CD4-positive, alpha-beta T cell treated with Interleukin-6 for 4 hours (primary cell): Measurements from ENCODE around the gene EIF3D.
A peak's percentile ranks its signal among the peaks of the same experiment; 100 is the strongest.
"Not testable (repeated sequence)": the region's sequence is repeated elsewhere in the genome, so short reads cannot be mapped to it uniquely, and the experiment has no call there.

Experiments
- DNase-seq: peaks from one replicate; pipeline ENCODE4 v3.0.0-alpha.2; 2020; ENCODE audit warnings: mixed read lengths

EIF3D gene

DNA sequence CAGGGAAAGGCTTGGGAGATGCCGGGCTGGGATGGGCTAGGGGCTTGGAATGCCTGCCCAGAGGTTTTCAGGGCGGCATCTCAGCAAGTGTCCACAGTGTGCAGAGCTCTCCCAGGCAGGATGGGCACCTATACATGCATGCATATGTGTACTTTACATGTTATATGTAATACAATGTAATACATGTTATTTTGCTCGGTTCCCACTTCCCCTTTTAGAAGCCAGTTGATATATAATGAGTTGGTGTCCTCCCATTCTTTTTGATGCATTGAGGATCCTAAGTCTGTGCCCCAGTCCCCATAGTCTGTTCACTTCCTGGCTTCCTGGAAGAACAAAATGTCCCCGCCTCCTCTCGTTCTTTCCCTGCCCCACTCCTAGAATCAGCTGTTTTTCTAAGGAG is 20.1 kb upstream of the EIF3D start:
- no peak for DNase-seq

DNA sequence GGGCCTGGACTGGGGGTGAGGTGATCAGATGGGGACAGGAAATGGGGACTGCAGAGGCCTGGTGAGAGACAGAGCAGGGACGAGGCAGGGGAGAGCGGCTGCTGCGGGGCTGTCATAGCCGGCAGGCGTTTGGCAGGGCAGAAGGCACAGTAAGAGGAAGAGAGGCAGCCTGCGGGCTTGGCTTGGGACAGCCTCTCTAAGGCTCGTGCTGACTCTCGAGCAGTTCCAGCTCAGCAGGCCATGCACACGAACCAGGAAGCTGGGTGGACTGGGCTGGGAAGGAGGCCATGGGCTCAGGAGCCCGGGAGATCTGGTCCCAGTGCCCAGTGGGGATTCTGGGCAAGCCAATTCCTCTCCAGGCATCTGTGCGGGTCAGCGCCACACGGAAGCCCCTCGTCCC is 19.6 kb upstream of the EIF3D start:
- DNase-seq = no peak

DNA sequence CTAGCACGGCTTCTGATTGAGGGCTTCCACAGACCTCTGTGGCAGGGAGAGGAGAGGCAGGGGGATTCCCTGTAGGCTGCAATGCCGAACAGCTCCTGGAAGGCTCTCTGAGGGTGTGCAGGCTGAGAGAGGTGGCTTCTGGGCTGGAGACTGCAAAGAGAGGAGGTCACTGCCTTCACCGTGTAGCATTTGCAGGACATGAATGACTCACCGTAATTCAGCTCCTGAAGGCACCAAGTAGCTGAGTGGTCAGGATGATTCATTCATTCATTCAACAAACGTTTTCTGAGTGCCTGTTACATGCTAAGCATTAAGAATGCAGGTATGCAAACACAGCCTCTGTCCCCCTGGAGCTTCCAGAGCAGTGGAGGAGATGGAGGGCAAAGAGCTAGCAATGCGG is 18.0 kb upstream of the EIF3D start:
- DNase-seq = no peak

DNA sequence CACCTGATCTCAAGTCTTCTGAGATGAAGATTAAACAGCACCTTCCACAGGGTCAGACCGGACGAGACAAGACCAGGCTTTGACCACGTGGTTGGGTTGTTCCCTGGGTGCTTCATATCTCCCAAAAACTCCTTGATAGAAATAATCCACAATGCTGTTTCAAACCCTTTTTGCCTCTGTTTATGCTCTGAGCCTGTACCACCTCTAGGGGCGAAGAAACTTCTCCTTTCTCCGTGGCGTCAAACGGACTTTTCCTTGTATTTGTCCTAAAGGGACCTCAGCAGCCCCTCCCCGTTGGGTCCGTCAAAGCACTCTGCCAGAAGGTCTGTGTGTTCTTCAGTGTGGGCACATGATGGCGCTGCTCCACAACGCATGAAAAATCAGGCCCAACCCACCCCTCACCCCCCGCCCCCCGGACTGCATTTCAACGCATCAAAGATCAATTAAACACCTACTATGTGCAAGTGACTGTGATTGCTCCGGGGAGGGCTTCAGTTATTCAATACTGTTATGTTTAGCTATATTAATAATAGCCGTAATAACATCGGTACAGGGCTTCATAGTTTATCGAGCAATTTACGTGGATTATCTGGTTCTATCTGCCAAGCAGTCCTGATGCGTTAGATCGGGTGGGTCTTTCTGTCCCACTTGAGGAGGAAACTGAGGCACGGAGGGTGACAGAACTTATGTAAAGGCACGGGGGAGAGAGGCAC is 17.3 kb upstream of the EIF3D start:
- peak; percentile 28 for DNase-seq

DNA sequence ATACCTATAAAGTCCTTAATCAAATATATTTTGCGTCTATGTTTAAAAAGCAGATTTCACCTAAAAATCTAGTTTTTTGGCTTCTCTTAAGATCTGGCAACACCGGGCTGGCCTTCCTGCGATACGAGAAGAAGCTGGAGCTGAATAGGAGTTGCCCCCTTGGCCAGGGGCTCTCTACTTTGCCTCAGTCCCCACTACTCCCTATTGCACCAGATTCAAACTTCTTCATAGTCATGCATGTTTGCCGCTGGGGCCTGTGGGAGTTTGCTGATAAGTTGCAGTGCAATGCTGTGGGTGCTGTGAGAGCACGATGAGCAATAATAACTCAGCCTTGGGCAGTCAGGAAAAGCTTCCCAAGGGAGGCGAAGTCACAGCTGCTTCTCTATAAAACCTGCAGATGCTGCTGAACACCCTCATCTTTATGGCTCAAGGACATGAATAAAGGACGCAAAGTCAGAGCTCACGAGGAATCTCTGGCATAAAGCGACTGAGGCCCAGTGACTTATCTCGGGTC is 15.2 kb upstream of the EIF3D start:
- no peak for DNase-seq

DNA sequence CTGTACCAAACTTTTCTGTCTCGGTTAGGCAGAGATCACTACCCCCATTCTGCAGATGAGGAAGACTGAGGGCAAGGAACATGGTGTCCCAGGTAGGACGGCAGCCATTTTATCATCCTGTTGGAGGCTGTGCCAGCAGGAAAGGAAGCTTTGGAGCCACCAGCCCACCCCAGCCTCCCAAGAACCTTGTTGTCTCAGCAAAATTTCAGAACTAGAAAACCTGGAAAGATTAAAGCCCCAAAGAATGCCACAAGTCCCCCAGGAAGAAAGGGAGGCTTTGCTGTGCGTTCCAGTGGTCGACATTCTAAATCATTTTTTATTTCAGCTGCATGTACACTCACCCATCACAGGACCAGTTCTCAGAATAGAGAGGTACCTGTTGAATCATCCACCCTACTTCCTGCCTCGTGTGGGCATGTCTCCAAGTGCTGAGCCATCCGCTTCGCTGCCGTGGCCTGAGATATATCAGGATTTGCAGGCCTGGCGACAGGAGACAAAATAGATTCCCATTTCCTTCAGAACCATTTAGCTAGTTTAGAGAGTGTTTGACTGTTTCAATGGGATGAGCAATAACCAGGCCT is 13.0 kb upstream of the EIF3D start:
- peak; percentile 49 for DNase-seq

DNA sequence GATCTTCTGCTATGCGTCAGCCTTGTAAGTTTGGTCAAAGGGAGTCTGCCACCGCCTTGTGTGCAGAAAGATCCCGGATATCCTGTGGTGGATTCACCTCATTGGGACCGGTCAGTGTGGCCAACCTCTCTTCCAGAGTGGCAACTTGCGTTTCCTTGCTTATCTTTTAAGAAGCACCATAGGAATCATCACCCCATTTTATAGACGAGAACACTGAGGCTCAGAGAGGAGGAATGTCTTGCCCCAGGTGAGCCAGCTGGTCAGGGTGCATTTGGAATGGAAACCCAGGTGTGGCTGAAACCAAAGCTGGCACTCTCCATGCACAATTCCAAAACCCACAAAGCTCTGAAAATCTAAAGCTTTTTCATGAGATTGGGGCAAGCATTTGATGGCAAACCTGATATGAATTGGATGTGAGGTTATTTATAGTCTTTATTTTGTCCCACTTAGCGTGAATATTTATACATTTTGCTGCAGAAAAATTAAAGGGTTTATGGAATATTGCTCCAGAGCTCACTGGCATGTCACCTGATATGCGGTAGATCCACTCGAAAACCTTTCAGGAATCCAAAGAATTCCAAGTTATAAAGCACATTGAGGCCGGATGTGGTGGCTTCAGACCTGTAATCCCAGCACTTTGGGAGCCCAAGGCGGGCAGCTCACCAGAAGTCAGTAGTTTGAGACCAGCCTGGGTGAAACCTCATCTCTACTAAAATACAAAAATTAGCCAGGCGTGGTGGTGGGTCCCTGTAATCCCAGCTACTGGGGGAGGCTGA is 12.1 kb upstream of the EIF3D start:
- no peak for DNase-seq

DNA sequence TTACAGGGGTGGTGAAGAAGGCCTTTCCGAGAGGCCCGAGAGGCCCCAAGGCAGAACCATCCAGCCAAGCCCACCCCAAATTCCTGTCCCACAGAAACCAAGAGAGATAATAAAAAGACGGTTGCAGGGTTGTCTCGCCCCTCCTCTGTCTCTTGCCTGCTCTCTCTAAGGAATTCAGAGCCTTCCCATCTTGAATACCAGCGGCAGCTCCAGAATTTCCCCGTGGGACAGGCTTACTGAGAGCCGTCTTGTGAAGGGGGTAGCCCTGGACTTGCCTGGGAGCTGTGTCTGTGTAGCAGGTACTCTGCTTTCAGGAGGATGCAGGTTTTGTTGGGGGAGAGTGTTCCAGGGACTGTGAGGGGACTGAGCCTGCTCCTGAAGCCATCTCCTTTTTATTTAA is 9.6 kb upstream of the EIF3D start:
- no peak for DNase-seq

DNA sequence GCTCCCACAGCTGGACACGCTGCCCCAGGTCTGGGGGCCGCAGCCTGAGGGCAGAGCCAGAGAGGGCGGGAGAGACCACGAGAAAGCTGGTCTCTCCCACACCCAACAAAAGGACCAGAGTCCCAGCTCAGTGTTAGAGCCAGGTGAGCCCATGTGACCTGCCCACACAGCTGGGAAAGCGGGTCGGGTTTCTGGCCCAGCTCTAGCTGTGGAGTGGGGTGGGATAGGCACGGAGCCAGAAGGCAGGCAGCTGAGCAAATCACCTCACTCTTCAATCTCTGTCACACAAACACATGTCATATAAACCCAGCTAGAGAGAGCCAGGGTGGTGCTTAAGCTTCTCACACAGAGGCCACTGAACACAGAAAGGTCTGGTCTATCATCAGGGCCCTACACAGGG is 7.8 kb upstream of the EIF3D start:
- DNase-seq = no peak

DNA sequence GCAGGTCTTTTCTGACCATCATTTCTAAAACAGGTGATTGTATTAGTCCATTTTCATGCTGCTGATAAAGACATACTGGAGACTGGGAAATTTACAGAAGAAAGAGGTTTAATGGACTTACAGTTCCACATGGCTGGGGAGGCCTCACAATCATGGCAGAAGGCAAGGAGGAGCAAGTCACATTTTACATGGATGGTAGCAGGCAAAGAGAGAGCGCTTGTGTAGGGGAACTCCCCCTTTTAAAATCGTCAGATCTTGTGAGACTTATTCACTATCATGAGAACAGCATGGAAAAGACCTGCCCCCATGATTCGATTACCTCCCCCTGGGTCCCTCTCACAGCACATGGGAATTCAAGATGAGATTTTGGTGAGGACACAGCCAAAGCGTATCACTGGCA is 4.4 kb upstream of the EIF3D start:
- not testable (repeated sequence) for DNase-seq

DNA sequence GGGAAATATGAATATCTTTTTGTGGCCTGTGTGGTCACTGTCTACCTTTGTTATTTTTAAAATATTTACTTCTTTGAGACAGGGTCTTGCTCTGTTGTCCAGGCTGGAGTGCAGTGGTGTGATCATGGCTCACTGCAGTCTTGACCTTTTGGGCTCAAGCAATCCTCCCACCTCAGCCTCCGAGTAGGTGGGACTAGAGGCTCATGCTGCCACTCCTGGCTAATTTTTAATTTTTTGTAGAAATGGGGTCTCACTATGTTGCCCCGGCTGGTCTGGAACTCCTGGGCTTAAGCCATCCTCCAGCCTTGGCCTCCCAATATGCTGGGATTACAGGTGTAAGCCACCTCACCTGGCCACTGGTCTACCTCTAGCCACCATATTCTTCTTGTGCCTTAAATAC is 3.5 kb upstream of the EIF3D start:
- DNase-seq = no peak

DNA sequence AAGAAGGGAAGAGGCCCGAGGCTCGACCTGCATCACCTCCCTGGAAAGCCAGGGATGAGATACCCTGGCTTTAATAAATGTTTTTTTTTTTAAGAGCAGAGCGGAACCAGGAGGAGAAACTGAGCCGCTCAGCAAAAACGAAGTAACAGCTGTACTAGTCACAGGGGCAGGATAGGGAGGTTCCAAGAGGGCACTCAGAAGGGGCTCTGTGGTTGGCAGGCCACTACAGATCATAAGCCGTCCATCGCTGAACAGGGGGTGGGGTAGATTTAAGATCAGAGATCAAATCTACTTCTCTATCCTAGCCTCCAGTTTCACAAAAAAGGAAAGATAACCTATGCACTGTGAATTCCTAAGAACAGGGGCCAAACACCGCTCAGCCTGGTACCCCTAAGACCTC is 625 bp downstream of the EIF3D start:
- no peak for DNase-seq

DNA sequence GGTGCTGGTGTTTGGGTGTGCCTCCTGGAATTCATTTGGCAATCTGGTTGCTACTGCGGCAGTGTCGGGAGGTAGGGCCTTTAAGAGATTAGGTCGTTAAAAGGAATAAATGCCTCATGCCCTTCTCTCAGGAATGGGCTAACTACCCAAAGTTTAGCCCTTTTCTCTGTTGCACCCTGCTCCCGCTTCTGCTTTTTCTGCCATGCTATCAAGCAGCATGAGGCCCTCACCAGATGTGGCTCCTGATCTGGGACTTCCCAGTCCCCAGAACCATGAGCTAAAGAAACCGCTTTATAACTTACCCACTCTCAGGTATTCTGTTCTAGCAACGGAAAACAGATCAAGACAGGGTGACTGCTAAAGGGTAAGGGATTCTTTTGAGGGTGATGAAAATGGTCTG is 6.3 kb downstream of the EIF3D start:
- DNase-seq = no peak

DNA sequence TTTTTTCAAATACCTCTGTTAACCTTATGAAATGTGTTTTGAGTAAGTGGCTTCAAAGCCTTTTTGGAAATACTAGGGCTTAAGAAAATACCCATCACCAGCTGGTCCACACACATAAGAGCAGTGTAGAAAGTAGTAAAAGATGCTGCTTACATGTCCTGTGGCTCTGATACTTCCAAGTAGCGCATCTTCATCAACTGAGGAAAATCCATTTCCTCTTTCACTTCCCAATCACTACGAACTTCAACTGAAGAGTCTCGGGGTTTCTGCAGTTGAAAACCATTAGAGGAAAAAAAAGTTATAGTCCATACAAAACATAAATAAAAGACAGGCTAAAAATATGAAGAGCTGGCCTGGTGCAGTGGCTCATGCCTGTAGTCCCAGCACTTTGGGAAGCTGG is 8.5 kb downstream of the EIF3D start:
- no peak for DNase-seq

DNA sequence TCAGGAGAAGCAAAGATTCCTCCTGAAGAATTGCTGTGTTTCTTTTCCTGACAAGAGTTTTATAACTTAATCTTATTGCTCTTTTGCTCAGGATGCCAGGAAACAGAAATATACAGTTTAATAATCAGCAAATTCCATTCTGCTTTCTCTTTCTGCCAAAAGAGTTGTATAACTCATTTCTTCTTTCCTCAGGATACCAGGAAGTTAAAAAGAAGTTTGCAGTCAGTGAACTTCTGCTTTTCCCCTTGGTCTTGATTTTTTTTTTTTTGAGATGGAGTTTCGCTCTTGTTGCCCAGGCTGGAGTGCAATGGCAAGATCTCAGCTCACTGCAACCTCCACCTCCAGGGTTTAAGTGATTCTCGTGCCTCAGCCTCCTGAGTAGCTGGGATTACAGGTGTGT is 9.1 kb downstream of the EIF3D start:
- DNase-seq = not testable (repeated sequence)

DNA sequence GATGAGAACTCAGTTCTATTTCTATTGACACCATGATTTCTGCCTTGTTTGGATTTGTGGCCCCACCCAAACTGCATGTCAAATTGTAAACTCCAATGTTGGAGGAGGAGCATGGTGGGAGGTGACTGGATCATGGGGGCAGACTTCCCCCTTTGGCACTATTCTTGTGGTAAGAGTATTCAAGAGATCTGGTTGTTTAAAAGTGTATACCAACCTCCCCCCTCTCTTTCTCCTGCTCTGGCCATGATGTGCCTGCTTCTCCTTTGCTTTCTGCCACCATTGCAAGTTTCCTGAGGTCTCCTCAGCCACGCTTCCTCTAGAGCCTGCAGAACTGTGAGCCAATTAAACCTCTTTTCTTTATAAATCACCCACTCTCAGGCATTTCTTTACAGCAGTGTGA is 14.2 kb downstream of the EIF3D start:
- no peak for DNase-seq

DNA sequence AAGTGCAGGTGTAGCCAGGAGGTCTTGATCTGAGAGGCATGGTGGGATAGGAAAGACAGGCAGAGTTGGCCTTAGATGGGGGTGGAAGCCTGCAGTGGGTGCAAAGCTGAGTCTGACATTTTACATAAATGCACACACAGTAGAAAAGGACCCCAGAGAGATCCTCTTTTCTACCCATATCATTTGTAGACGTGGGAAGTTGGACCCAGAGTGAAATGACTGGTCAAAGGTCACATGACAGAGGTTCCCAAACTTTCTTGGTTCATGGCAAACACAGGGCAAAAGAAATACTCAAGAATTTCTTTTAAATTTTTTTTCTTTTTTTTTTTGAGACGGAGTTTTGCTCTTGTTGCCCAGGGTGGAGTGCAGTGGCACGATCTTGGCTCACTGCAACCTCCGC is 16.0 kb downstream of the EIF3D start:
- DNase-seq = no peak

DNA sequence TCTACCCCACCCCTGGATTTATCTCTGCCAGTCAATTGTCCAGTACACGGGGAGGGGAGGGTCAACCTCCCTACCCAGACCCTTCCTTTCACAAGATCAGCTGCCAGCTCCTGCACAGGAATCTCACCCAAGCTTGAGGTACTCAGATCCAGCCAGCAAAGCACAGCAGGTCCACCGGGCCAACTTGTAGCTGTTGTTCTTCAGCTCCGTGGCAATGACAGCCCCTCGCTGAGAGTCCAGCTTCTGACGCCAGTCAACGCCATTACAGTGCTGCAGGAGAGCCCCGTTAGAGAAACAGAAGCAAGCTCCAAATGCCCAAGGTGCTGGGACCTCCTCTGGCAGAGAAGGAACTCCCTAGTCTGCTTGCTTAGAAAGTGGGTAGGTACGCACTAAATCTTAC is 16.6 kb downstream of the EIF3D start:
- DNase-seq = no peak

DNA sequence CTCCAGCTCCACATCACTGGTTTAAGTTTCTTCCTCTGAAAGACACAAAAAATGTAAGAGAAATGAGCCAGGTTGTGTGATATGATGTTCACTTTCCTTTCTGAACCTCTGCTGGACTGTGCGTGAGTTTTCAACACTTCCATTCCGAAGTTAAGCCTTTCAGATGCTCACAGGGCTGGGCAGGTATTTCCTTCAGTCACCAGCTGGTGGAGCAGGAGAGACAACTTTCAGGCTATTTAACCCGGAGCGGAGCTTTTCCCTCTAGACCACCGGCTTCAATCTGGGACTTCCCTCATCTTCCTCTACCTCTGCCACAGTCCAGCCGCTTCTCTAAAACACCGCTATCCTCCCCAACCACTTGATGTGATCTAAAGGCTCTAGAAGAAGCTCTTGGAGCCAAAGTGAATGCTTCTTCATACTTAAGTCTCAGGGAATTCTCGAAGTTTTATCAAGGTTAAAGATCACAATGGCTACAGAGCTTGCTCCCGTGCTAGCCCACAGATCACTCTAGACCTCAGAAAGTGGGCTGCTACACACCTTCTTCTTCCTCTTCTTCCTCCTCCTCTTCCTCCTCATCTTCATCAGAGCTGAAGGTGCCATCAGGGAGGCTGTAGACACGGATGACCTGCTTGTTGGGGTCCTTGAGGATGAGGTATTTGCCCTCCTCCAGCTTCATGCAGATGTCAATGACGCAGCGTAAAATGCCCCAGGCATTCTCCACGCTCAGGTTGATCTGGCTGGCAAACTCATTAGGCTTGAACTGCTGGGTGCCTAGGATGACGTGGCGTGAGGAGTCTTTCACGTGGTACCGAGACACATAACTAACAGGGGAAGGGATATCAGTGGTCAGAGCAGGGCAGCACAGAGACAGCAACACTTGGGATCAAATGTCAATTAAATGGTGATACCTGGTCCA is 17.7 kb downstream of the EIF3D start:
- peak; percentile 39 for DNase-seq

DNA sequence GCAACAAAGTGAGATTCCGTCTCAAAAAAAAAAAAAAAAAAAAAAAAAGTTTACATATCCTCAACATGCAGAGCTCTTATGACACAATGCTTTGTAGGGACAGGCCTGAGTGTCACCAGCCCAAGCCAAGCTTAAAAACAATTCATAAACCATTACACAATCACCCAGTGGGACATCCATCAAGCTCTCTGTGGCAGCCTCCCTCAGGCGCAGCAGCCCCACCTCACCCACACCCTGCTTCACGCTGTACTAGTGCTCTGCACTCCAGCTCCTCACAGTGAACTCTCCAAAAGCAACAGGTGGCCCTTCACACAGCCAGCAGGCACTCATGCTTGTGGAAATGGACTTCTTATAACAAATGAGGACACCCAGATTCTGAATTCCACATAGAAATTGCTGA is 18.6 kb downstream of the EIF3D start:
- DNase-seq = no peak

DNA sequence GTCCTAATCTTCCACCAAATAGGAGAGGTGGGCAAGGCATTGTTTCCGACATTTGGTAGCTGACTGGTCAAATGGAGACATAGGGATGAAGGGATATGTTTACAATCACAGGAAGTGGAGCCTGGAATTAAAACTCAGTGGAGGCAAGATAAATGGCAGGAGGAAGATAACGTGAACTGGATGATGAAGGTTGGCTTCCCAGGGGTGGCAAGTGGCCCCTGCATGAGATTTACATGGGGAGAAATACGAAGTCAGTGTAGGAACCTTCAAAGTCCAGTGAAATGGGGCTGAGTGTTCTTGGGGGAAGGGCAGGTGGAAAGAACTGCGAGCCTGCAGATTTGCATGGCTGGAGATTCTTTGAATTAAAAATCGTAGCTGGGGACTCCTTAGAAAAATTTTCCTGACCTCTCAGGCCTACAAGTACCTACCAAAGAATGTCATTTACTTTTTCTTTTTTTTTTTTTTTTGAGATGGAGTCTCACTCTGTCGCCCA is 21.4 kb downstream of the EIF3D start:
- no peak for DNase-seq

DNA sequence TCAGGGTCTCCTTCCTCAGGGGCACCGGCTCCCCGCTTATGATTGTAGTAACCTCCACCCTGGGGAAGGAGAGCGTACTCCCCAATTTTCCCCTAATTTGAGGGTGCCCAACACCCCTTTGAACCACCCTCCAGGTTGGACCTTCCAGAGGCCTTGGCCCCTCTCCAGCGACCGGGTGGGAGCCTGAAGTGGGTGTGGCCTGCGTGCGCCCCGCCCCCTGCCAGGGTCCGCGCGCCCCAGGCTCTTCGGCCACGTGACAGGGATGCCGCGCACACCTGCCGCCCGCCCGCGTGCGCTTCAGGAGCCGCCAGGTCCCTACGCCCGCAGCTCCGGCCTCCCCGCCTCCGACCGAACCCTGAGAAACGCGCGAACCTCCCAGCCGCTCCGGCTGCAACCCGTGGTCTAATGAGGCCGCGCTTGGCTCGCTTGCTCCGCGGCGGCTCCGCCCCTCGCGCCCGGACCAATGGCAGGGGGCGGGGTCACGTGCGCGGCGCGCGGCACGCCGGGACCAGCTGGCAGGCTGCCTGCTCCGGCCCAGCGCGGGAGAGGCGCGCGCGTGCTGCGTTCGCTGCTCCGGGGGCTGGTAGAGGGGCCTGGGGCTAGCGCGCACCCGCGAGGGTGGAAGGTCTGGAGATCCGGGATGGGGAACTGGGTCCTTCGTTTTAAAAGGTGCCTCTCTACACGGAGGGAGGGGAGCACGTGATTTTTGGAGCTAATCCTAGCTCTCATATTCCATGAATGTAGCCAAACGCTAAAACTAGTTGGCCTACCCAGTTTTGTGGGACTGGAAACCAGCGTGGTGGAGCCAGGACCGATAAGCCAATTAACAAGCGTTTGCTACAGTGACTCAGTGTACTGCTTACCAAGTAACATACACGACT is 22.1 kb downstream of the EIF3D start, which contains the start of gene FOXRED2:
Gene FOXRED2 (minus strand): TSS at position 404 of the 881 bp plus-strand sequence. CDS start 618 bp downstream, outside the sequence.
- DNase-seq = peak; percentile 91
